HG03045 (cell line): ENCODE measurements around the gene NUDT1.
"Not testable (repeated sequence)": the region's sequence is repeated elsewhere in the genome, so short reads cannot be mapped to it uniquely, and the experiment has no call there.

Experiments used
- ATAC-seq: cut with Tn5 transposase; IDR thresholded peaks from one replicate; pipeline ENCODE4 v1.9.1; 2021; ENCODE audit warnings: mild to moderate bottlenecking, moderate library complexity; ENCODE audit not compliant: unreplicated experiment

Gene NUDT1

DNA sequence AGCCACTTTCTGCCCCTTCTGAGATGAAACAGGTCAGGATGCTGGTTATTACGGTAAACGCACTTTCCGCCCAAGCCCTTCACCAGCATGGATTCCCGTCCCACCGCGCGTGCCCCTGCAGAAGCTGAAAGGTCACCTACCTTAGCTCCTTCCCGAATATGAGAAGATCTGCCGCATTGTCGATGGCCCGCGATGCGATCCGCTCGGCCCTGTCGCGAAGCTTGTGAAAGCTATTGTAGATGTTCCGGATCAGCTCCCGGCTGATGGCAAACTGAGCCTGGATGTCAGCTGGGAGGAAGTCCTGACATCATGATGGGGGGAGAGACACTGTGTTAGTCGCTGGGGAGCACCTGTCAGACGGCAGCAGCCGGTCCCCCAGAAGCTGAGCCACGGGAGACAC lies 22.1 kb downstream of the NUDT1 start:
- no peak for ATAC-seq

DNA sequence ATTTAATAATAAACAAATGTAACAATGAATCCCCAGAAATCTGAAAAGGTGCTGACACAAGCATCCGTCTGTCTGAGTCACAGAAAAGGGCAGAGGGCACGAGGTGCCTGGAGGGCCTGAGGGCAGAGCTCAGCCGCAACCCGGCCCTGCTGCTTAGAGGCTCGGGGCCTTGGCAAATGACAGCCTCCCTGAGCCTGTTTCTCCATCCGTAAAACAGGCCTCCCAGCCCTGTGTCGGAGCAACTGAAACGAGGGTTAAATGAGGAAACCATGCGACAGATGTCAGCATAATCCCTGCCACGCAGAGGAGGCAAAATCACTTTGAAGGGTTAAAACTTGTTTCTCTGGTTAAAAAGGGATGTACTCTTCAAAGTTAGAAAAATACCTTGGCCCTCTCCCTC lies 24.9 kb downstream of the NUDT1 start:
- ATAC-seq: no peak

DNA sequence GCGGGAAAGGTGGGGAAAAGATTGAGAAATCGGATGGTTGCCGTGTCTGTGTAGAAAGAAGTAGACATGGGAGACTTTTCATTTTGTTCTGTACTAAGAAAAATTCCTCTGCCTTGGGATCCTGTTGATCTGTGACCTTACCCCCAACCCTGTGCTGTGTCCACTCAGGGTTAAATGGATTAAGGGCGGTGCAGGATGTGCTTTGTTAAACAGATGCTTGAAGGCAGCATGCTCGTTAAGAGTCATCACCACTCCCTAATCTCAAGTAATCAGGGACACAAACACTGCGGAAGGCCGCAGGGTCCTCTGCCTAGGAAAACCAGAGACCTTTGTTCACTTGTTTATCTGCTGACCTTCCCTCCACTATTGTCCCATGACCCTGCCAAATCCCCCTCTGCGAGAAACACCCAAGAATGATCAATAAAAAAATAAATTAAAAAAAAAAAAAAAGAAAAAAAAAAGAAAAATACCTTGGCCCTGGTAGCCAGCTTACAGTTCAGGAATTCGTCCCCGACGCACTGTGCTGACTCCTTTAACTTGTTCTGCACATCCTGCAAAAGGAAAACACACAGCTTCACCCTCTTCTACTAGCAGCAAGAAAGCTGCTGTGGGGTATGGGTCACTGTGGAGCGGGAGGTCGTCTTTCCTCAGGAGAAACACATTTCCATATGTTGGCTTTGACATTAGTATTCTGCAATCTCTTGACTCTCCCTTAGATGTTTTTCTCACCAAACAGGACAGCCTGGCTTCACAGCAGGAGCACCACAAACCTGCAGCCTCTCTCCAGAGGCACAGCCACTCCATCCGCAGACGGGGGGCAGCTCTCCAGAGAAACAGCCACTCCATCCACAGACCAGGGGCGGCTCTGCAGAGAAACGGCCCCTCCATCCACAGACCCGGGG lies 27.3 kb downstream of the NUDT1 start:
- ATAC-seq: not testable (repeated sequence)

DNA sequence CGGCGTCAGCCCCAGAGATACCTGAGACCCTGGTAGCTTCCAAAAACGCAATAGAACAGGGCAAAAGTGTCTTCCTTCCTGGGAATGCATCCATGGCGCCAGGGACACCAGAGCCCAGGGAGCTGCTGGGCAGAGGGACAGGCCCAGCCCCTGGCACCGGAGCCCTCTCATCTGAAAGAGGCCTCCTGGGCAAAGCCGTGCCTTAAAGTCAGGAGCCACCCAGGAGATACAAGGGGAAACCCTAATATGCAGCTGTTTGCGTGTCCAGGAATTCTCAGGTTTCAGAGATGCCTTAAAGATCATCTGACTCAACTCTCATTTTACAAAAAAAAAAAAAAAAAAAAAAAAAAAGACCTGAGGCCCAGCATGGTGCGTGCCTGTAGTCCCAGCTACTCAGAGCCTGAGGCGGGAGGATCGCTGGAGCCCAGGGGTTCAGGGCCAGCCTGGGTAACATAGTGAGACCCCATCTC lies 28.0 kb downstream of the NUDT1 start:
- no peak for ATAC-seq

DNA sequence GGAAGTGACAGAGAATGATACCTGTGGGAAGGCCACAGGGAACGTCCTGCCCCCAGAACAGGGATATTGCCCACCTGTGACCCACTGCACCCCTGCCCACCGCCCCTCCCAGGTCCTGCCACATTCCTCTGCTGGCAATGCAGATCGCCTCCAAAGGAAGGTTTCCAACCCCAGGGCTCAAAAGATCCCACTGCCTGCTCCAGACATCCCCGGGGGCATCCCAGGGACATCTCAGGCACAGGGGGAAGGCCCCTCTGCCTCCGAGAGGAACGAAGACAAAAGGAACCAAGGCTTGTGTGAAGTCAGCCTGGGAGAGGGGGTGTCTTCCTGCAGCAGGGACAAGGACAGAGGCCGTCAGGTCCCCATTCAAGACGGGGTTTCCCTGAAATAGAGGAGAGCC lies 28.5 kb downstream of the NUDT1 start:
- ATAC-seq: no peak

DNA sequence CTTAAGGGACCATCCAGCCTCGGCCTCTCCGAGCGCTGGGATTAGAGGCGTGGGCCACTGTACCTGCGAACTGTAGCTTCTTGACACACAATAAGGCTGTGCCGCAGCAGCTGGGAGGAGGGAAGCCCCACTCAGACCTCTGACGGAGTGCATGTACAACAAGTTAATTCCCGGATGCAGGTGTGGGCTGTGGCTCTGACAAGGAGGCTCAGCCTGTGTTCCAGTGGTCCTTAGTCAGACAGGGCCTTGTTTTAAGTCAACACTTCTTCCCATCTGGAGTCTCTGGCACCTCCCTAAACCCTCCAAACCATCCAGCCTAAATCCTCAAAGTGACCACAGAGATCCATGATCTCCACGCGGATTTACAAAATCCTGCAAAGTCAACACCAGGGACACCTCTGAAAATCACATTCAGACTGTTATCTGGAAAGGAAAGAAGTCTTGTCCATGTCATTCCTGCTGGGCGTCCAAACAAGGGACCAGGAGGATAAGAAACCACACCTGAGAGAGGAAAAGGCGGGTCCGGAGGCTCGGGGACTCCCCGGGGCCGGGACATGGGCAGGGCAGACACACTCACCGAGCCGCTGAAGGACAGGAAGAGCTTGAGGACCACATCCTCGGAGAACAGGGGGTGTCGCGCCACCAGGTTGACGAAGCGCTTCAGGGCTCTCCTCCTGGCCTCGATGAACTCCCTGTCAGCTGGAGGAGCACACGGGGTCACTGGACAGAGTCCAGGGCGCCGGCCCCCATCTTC lies 29.4 kb downstream of the NUDT1 start:
- no peak for ATAC-seq

DNA sequence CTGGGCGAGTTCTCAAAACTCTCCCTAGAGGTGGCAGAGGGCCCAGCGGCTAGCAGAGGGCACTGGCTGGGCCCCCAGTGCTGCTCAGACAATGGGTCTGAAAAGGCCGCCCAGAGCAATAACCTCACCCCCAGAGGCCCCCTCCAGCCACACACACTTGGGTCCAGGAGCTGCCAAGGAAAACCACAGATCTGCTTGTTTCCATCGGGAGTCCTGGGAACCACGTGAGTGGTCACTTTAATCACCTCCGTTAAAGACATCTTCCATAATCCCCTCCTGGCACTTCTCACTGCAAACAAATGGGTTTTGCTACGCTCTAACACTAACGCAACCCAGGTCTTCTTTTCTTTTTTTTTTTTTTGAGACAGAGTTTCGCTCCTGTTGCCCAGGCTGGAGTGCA lies 30.0 kb downstream of the NUDT1 start:
- ATAC-seq: no peak

DNA sequence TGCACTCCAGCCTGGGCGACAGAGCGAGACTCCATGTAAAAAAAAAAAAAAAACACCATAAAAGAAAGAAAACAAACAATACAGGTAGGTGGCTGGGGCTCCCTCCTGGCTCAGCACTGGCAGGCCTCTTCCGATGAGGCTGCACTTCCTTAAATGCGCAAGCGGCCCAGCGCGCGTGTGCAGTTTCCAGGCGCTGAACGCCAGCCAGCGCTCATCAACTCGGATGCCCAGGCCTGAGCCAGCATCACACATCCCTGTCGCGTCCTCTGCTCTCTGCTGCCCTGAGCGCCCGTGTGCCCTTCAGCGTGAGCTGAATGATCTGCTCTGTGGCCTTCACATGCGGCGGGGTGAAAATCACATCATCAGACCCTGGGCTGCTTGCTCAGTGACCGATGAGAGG lies 31.8 kb downstream of the NUDT1 start:
- no peak for ATAC-seq

DNA sequence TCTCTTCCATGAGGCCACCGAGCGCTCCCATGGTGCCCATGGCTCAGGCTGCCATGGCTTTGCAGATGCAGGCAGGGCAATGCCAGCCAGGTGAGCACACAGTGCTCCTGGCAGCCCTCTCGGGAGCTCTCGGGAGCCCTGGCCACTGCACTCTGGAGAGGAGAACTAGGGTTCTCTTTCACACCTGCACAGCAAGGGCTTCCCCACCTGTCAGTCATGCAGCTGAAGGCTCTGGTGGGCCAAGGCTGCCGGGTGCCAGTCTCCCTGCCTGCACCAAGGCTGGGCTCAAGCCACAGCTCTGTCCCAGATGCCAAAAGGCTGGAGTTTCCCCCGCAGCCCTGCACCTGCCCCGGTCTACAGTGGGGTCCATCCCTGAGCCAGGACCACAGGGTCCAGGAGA lies 32.6 kb downstream of the NUDT1 start:
- no peak for ATAC-seq

DNA sequence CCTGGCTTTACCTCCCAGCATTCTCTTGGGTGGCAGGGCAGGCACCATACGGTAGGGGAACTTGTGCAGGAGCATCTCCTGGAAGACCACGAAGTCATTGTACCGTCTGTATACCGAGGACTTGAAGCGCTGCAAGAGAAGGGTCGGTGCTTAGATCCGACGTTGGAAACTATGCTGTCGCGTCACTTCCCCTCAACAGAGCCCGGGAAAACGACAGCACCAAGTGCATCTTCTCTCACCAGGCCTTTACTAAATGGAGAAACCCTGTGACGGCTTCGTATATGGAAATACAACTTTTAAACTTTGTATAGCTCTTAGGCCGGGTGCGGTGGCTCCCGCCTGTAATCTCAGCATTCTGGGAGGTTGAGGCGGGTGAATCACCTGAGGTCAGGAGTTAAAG lies 33.1 kb downstream of the NUDT1 start:
- ATAC-seq: no peak

DNA sequence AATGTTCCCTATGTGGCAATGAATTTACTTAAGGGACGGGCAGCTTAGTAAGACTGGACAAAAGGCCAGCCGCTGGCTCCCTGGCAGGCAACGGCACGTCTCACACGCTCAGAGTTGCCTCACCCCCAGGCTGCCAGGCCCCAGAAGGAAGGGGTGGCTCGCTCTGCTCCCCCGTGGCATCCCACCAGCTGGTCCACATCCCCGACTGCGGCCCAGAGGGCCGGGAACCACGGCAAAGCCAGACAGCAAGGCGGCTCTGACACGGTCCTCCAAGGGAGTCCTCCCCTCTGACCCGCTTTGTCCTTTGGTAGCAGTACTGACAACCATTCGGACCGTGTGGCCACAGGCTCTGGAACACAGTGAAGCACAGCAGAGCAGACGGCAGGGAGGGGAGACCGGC lies 34.1 kb downstream of the NUDT1 start:
- ATAC-seq: no peak

DNA sequence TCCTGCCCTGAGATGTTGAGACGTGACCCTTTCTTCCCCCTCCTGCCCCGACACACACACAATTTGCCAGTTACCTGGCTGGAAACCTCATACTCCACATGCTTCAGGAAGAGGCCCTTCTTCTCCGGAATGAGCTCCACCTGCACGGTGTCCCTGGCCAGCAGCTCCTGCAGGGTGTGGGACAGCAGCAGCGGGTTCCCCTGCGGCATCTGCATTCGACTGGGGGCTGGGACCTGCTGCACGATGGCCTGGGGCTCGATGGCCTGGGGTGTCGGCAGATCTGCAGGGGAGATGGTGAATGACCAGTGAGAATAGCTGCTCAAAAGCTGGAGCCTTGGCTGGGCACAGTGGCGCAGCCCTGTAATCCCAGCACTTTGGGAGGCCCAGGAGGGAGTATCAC lies 36.0 kb downstream of the NUDT1 start:
- ATAC-seq: no peak

DNA sequence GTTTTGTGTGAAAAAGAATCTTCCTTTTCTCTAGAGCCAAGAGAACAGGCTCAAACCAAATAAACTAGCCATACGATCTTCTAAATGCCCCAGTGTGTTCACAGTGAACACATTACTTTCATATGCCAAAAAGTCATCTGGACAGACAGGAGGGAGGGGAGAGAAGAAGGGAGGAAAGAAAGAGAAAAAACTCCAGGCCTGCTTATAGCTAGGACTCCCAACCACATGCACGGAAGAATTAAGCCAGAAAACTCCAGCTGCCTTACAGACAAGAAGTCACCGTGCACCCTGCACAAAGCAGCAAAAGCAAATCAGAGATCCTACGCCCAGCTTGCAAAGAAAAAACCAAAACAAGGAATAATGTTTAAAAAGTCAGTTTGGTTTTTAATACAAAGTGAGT lies 37.9 kb downstream of the NUDT1 start:
- ATAC-seq: no peak

DNA sequence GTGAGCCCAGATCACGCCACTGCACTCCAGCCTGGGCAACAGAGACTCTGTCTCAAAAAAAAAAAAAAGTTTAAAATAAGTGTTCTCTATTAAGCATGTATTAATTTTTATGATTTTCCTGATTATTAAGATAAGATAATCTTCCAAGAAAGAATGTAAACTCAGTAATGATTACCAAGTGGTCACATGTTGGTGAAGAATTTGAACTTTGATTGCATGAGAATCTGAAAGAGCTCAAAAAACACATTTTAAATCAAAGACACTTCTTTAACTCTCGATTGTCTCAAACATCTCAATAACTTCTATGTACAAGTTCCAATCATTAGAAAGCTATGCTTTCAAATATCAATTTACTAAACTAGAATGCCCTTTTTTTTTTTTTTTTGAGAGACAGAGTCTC lies 38.4 kb downstream of the NUDT1 start:
- no peak for ATAC-seq

DNA sequence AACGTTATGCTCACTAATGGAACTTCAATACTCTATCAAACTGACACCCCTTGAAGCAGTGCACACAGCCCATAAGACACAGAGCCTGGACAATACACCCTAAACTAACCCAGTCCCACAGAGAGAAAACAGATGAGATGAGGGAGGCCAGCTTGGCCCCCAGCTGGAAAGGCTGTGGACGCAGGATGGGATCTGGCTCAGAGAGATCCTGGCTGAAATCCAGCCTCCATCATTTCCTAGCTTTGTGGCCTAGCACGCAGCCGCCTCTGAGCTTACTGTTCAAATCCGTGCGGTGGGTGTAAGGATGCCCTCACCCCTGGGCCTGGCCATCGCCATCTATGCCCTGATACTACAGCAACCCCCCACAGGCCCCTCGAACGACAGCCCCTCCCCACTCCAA lies 39.5 kb downstream of the NUDT1 start:
- ATAC-seq: no peak

DNA sequence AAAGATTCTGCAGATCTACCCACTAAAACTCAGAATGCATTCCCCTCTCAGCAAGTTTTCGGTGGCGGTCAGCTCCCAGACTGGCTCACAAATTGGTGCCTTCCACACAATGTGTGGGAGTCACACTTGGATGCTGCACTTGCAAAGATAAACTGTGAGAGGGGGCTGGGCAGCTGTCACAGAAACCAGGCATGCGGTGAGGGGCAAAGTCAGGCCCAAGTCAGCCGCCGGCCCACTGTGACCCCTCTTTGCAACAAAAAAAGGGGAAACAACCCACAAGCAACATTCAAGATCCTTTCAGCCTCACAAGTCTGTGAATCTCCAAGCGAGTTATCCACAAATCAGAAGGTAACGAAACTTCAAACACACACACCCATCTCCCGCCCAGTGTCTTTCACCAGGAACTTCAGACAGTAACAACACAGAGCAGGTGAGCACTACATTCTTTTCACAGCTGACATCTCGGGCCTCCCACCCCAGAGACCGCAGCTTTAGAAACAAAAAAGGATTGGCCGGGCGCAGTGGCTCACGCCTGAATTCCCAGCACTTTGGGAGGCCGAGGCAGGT lies 40.2 kb downstream of the NUDT1 start:
- ATAC-seq: no peak

DNA sequence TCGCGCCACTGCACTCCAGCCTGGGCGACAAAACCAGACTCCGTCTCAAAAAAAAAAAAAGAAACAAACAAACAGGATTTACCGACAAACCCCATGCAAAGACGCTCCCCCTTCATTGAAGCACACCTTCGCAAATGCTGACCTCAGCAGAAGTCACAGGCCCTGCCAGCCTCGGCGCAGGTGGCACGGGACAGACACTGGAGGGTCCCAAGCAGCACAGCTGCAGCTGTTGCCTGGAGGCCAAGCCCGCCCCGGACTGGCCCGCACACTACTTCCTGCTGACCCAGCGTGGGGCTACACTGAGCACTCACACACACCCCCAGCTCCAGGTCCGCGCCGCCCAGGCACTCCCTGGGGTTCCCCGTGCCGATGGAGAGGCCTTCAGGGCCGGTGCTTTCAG lies 41.0 kb downstream of the NUDT1 start:
- ATAC-seq: no peak

DNA sequence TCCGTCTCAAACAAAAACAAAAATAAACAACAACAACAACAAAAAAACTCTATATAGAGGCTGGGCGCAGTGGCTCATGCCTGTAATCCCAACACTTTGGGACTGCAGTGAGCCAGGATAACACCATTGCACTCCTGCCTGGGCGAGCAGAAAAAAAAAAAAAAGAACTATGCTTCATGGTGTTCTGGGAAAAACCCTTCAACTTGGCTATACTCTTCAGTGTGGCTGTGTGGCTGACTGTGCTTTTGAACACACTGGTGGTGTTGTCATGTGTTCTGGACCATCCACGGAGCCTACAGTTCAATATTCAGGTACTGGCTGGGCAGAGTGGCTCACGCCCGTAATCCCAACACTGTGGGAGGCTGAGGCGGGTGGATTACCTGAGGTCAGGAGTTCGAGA lies 45.7 kb downstream of the NUDT1 start:
- no peak for ATAC-seq

DNA sequence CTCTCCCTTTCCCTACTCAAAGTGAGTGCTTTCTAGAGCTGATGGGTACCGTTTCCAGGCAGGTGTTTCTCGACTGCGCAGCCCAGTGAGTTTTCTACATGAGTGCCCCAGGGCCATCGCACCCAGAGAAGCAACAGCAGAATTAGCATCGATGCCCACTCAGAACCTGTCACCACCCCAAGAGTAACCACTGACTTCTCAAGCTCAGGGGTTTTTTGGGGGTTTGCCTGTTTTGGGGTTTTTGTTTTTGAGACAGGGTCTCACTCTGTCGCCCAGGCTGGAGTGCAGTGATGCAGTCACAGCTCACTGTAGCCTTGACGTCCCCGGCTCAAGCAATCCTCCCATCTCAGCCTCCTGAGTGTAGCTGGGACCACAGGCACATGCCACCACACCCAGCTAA lies 46.5 kb downstream of the NUDT1 start:
- no peak for ATAC-seq

DNA sequence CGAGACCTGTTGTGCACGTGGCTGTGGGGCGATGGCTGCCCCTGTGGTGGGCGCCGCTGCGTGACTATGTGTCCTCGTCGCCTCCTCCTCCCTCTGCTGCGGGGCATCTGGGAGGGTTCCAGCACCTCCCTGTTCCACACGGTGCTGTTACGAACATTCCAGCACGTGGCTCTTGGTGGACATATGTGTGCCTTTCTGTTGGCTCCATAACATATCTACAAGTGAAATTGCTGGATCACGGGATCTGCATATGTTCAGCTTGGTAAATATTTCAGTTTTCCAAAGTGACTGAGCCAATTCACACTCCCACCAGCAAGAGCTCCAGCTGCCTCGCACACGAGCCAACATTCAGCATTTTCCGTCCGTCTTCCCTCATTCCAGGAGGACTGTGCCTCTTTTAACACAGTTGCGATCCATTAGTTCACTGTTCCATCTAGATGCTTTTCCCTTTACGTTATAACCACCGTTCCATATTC lies 47.1 kb downstream of the NUDT1 start:
- no peak for ATAC-seq

DNA sequence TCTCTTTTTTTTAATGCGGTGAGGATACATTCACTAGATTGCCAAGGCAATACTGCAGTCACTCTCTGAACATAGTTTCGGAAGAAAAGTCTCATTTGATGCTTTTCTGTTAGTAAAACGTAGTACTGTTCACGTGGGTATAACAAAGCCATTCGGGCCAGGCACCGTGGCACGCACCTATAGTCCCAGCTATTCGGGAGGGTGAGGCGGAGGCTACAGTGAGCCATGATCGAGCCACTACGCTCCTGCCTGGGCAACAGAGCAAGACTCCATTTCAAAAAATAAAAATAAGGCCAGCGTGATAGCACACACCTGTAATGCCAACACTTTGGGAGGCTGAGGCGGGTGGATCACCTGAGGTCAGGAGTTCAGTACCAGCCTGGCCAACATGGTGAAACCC lies 47.6 kb downstream of the NUDT1 start:
- ATAC-seq: no peak

DNA sequence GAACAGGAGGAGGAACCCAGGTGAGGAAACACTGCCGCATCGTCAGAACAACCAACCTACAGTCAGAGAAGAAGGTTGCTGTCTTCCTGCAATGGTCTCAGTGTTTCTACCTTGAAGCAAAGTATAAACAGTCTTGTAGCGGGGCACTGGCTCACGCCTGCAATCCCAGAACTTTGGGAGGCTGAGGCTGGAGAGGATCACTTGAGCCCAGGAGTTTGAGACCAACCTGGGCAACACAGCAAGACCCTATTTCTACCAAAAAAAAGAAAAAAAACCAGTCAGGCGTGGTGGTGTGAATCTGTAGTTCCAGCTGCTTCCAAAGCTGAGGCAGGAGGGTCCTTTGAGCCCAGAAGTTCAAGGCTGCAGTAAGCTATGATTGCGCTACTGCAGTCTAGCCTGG lies 48.9 kb downstream of the NUDT1 start:
- ATAC-seq: no peak
